ENCODE measurements around the gene BRD4.
A peak's percentile ranks its signal among the peaks of the same experiment; 100 is the strongest.

The BRD4 gene

DNA sequence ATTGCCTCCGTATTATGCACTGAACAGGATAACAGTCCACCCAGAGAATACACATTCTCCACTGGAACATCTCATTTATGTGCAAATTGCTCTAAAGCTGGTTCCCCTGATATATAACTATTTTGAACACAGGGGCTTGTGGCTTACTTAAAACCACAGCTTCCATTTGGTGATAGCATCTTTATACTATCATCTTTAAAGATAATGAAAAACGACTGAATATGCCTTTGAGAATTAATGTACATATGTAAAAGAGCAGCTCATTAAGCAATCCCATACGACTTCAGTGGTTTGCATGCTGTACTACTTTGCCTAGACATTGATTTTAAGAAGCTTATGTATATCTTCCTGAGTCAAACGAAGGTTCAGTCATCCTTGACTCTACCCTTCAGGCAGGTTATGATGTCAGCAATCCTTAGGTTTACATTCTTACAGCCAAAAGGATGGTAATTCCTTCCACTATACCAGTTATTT is 40.8 kb downstream of the BRD4 start:
- Histone ChIP-seq H3K27me3 (ENCODE audit: control insufficient read depth in 1 of 2, insufficient read depth in 2 of 2, low read length in 2 of 2) (no peaks in the 10 kb centered on the region), H3K4me3 (ENCODE audit: low read depth in 1 of 2, low read length in 2 of 2) (no peak overlapping the region), H3K9ac (ENCODE audit: low read depth in 1 of 2, low read length in 2 of 2) (no peak overlapping the region), H3K27ac (ENCODE audit: low read depth, low read length) (no peak overlapping the region), H3K36me3 (ENCODE audit: control insufficient read depth in 1 of 2, insufficient read depth in 2 of 2, low read length in 2 of 2) (peaks cover 0 to 5% of the 10 kb centered on the region in 2 donors), H3K4me1 (ENCODE audit: control insufficient read depth in 1 of 2, insufficient read depth in 2 of 2, low read length in 2 of 2) (peaks cover 67% of the 10 kb centered on the region in 2 donors), H3K9me3 (ENCODE audit: control insufficient read depth in 1 of 2, low read length in 2 of 2) (no peaks in the 10 kb centered on the region)

DNA sequence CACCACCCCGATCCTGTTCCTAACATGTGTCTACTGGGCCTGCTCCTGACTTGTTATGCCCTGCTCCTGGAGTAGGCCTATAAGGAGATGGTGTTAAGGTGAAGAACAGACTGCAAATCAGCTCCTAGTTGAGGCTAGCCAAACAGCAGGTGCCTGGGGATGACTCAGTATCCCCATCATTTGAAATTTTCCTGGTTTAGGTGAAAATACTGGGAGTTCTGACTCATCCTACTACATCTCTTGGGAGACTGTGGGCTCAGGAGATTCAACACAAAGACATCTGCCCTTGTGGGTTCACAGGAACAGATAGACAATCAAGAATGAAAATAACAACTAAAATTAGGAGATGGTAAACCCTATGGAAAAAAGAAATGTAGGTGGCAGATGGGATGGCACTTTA is 41.2 kb downstream of the BRD4 start:
- peaks cover 68 to 72% of the 10 kb centered on the region in 2 donors for H3K4me1 ChIP-seq (ENCODE audit: control insufficient read depth in 1 of 2, insufficient read depth in 2 of 2, low read length in 2 of 2)
- H3K36me3 ChIP-seq (ENCODE audit: control insufficient read depth in 1 of 2, insufficient read depth in 2 of 2, low read length in 2 of 2), result peaks cover 0 to under 1% of the 10 kb centered on the region in 2 donors

GRCh38 chr19:15290166-15290565 is 42.2 kb downstream of the BRD4 start:
- H3K9ac ChIP-seq (ENCODE audit: low read depth in 1 of 2, low read length in 2 of 2), result no peak overlapping the region
- H3K4me3 ChIP-seq (ENCODE audit: low read depth in 1 of 2, low read length in 2 of 2), result no peak overlapping the region
- peaks cover 76 to 77% of the 10 kb centered on the region in 2 donors for H3K4me1 ChIP-seq (ENCODE audit: control insufficient read depth in 1 of 2, insufficient read depth in 2 of 2, low read length in 2 of 2)
- H3K9me3 ChIP-seq (ENCODE audit: control insufficient read depth in 1 of 2, low read length in 2 of 2), result no peaks in the 10 kb centered on the region
- no peaks in the 10 kb centered on the region for H3K27me3 ChIP-seq (ENCODE audit: control insufficient read depth in 1 of 2, insufficient read depth in 2 of 2, low read length in 2 of 2)
- H3K27ac ChIP-seq (ENCODE audit: low read depth, low read length), result no peak overlapping the region
- H3K36me3 ChIP-seq (ENCODE audit: control insufficient read depth in 1 of 2, insufficient read depth in 2 of 2, low read length in 2 of 2), result no peaks in the 10 kb centered on the region

More for the DNA sequence above, 41.2 kb downstream of the BRD4 start:
- Histone ChIP-seq H3K27ac (ENCODE audit: low read depth, low read length) (no peak overlapping the region), H3K9me3 (ENCODE audit: control insufficient read depth in 1 of 2, low read length in 2 of 2) (no peaks in the 10 kb centered on the region), H3K9ac (ENCODE audit: low read depth in 1 of 2, low read length in 2 of 2) (no peak overlapping the region), H3K27me3 (ENCODE audit: control insufficient read depth in 1 of 2, insufficient read depth in 2 of 2, low read length in 2 of 2) (no peaks in the 10 kb centered on the region), H3K4me3 (ENCODE audit: low read depth in 1 of 2, low read length in 2 of 2) (no peak overlapping the region)

DNA sequence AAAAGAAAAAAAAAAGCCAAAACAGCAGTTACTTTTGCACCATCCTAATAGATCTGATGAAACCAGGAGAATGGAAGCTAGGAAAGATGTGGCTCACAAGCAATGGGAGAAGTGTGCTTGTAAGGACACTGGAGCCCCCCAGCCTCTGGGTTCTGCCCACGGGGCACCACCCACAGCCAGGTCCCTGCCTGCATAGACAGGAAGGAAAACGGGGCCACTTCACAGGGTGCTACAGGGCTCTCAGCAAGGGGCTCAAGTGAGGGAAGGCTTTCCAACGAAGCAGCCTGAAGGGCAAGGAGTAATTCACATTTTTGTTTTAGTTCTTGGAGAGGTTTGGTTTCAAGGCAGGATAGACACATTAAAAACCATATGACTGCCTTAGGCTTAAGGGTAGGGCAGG is 42.7 kb downstream of the BRD4 start:
- no peaks in the 10 kb centered on the region for H3K9me3 ChIP-seq (ENCODE audit: control insufficient read depth in 1 of 2, low read length in 2 of 2)
- H3K4me1 ChIP-seq (ENCODE audit: control insufficient read depth in 1 of 2, insufficient read depth in 2 of 2, low read length in 2 of 2), result peaks cover 76 to 77% of the 10 kb centered on the region in 2 donors
- H3K9ac ChIP-seq (ENCODE audit: low read depth in 1 of 2, low read length in 2 of 2), result no peak overlapping the region
- no peaks in the 10 kb centered on the region for H3K27me3 ChIP-seq (ENCODE audit: control insufficient read depth in 1 of 2, insufficient read depth in 2 of 2, low read length in 2 of 2)
- H3K36me3 ChIP-seq (ENCODE audit: control insufficient read depth in 1 of 2, insufficient read depth in 2 of 2, low read length in 2 of 2), result no peaks in the 10 kb centered on the region
- no peak overlapping the region for H3K4me3 ChIP-seq (ENCODE audit: low read depth in 1 of 2, low read length in 2 of 2)
- H3K27ac ChIP-seq (ENCODE audit: low read depth, low read length), result no peak overlapping the region

GRCh38 chr19:15288146-15288963 is 44.0 kb downstream of the BRD4 start:
- H3K36me3 ChIP-seq (ENCODE audit: control insufficient read depth in 1 of 2, insufficient read depth in 2 of 2, low read length in 2 of 2), result no peaks in the 10 kb centered on the region
- H3K4me3 ChIP-seq (ENCODE audit: low read depth in 1 of 2, low read length in 2 of 2), result no peak overlapping the region
- H3K4me1 ChIP-seq (ENCODE audit: control insufficient read depth in 1 of 2, insufficient read depth in 2 of 2, low read length in 2 of 2), result peaks cover 76% of the 10 kb centered on the region in 2 donors
- no peaks in the 10 kb centered on the region for H3K27me3 ChIP-seq (ENCODE audit: control insufficient read depth in 1 of 2, insufficient read depth in 2 of 2, low read length in 2 of 2)
- H3K9ac ChIP-seq (ENCODE audit: low read depth in 1 of 2, low read length in 2 of 2), result no peak overlapping the region
- no peaks in the 10 kb centered on the region for H3K9me3 ChIP-seq (ENCODE audit: control insufficient read depth in 1 of 2, low read length in 2 of 2)
- no peak overlapping the region for H3K27ac ChIP-seq (ENCODE audit: low read depth, low read length)

GRCh38 chr19:15287496-15287895 is 44.8 kb downstream of the BRD4 start:
- no peaks in the 10 kb centered on the region for H3K36me3 ChIP-seq (ENCODE audit: control insufficient read depth in 1 of 2, insufficient read depth in 2 of 2, low read length in 2 of 2)
- H3K9me3 ChIP-seq (ENCODE audit: control insufficient read depth in 1 of 2, low read length in 2 of 2), result no peaks in the 10 kb centered on the region
- H3K4me3 ChIP-seq (ENCODE audit: low read depth in 1 of 2, low read length in 2 of 2), result no peak overlapping the region
- H3K4me1 ChIP-seq (ENCODE audit: control insufficient read depth in 1 of 2, insufficient read depth in 2 of 2, low read length in 2 of 2), result peaks cover 73 to 77% of the 10 kb centered on the region in 2 donors
- no peaks in the 10 kb centered on the region for H3K27me3 ChIP-seq (ENCODE audit: control insufficient read depth in 1 of 2, insufficient read depth in 2 of 2, low read length in 2 of 2)
- no peak overlapping the region for H3K9ac ChIP-seq (ENCODE audit: low read depth in 1 of 2, low read length in 2 of 2)
- no peak overlapping the region for H3K27ac ChIP-seq (ENCODE audit: low read depth, low read length)

DNA sequence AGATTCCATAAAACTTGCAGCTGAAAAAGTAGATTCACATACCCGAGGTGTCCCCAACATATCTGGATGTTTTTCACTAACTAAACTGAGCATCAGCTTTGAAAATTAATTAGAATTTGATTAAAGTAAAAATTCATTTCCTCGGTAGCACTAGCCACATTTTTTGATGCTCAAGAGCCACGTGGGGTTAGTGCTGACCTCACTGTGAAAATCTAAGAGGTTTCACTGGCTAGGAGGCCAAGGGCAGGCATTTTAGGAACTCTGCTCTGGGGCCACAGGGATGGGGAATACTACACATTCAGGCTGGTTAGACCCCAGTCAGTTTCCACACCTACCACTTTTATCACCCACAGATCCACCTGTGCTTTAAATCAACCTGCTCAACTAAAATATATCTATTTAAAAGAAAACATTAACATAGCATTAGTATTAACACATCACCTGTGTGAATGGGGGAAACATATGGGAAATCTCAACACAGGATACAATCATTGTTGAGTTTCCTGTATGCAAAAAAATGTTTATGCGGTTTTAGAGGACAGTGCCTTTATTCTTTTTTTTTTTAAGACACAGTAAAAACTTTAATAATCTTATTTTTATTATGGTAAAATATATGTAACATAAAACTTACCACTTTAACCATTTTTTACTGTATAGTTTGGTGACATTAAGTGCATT is 45.5 kb downstream of the BRD4 start:
- no peak overlapping the region for H3K4me3 ChIP-seq (ENCODE audit: low read depth in 1 of 2, low read length in 2 of 2)
- no peaks in the 10 kb centered on the region for H3K27me3 ChIP-seq (ENCODE audit: control insufficient read depth in 1 of 2, insufficient read depth in 2 of 2, low read length in 2 of 2)
- no peak overlapping the region for H3K27ac ChIP-seq (ENCODE audit: low read depth, low read length)
- H3K9me3 ChIP-seq (ENCODE audit: control insufficient read depth in 1 of 2, low read length in 2 of 2), result no peaks in the 10 kb centered on the region
- H3K36me3 ChIP-seq (ENCODE audit: control insufficient read depth in 1 of 2, insufficient read depth in 2 of 2, low read length in 2 of 2), result no peaks in the 10 kb centered on the region
- peaks cover 78 to 82% of the 10 kb centered on the region in 2 donors for H3K4me1 ChIP-seq (ENCODE audit: control insufficient read depth in 1 of 2, insufficient read depth in 2 of 2, low read length in 2 of 2)
- H3K9ac ChIP-seq (ENCODE audit: low read depth in 1 of 2, low read length in 2 of 2), result no peak overlapping the region

DNA sequence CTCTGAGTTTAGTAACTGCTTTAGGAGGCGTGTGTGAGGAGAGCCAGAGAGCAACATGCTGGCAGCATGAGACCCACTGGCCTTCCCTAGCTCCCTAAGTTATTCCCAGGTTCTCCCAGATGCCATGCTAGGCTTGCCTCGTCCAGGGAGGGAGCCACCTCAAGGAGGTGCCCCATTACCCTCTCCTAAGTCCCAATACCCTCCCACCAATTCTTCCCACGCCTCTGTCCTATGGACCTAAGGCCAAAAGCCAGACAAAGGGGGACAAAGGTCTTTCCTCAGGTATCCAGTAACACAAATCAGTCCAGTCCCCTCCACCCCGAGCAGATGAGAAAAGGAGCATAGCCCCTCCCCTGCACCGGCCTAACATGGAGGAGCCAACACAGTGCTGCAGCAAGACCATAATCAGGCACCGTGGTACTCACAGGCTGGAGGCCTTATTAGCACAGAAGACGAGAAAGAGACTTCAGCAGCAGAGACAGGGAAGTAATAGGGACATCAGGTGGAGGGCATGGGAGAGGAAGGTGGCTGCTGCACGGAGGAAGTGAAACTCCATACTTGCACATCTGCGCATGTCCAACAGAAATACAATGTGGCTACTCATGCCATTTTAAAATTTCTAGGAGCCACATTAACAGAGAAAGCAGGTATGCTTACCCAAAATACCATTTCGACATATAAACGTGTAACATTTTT is 46.3 kb downstream of the BRD4 start:
- H3K9me3 ChIP-seq (ENCODE audit: control insufficient read depth in 1 of 2, low read length in 2 of 2), result no peaks in the 10 kb centered on the region
- peak overlapping the region in 1 of 2 donors; percentile 1 for H3K4me3 ChIP-seq (ENCODE audit: low read depth in 1 of 2, low read length in 2 of 2)
- H3K27me3 ChIP-seq (ENCODE audit: control insufficient read depth in 1 of 2, insufficient read depth in 2 of 2, low read length in 2 of 2), result no peaks in the 10 kb centered on the region
- no peaks in the 10 kb centered on the region for H3K36me3 ChIP-seq (ENCODE audit: control insufficient read depth in 1 of 2, insufficient read depth in 2 of 2, low read length in 2 of 2)
- no peak overlapping the region for H3K27ac ChIP-seq (ENCODE audit: low read depth, low read length)
- H3K9ac ChIP-seq (ENCODE audit: low read depth in 1 of 2, low read length in 2 of 2), result no peak overlapping the region
- H3K4me1 ChIP-seq (ENCODE audit: control insufficient read depth in 1 of 2, insufficient read depth in 2 of 2, low read length in 2 of 2), result peaks cover 79 to 81% of the 10 kb centered on the region in 2 donors

DNA sequence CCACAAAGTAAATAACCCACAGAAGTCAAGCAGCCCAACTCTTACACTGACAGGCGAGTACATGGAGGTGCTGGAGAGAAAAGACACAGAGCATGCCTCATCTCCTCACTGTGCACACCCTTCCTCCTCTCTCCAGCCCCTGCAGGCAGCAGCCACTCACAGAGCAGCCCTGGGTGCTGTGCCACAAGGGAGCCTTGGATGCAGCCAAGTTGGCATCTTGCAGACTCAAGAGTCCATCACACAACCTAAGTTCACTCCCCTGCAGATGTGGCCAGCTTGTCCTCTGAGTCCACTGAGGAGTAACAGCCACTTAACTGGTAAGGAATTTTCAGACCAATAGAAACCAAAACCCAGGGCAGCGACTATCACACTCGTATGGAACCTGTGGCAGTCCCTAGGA is 47.4 kb downstream of the BRD4 start:
- Histone ChIP-seq H3K27me3 (ENCODE audit: control insufficient read depth in 1 of 2, insufficient read depth in 2 of 2, low read length in 2 of 2) (no peaks in the 10 kb centered on the region), H3K4me1 (ENCODE audit: control insufficient read depth in 1 of 2, insufficient read depth in 2 of 2, low read length in 2 of 2) (peaks cover 81 to 84% of the 10 kb centered on the region in 2 donors), H3K4me3 (ENCODE audit: low read depth in 1 of 2, low read length in 2 of 2) (no peak overlapping the region), H3K27ac (ENCODE audit: low read depth, low read length) (no peak overlapping the region), H3K9me3 (ENCODE audit: control insufficient read depth in 1 of 2, low read length in 2 of 2) (no peaks in the 10 kb centered on the region), H3K9ac (ENCODE audit: low read depth in 1 of 2, low read length in 2 of 2) (no peak overlapping the region), H3K36me3 (ENCODE audit: control insufficient read depth in 1 of 2, insufficient read depth in 2 of 2, low read length in 2 of 2) (no peaks in the 10 kb centered on the region)

GRCh38 chr19:15284091-15284490 is 48.2 kb downstream of the BRD4 start:
- no peak overlapping the region for H3K27ac ChIP-seq (ENCODE audit: low read depth, low read length)

More at GRCh38 chr19:15284091-15284490, 48.2 kb downstream of the BRD4 start:
- Histone ChIP-seq H3K27me3 (ENCODE audit: control insufficient read depth in 1 of 2, insufficient read depth in 2 of 2, low read length in 2 of 2) (no peaks in the 10 kb centered on the region), H3K36me3 (ENCODE audit: control insufficient read depth in 1 of 2, insufficient read depth in 2 of 2, low read length in 2 of 2) (no peaks in the 10 kb centered on the region), H3K4me3 (ENCODE audit: low read depth in 1 of 2, low read length in 2 of 2) (no peak overlapping the region), H3K4me1 (ENCODE audit: control insufficient read depth in 1 of 2, insufficient read depth in 2 of 2, low read length in 2 of 2) (peaks cover 84 to 85% of the 10 kb centered on the region in 2 donors), H3K9me3 (ENCODE audit: control insufficient read depth in 1 of 2, low read length in 2 of 2) (no peaks in the 10 kb centered on the region), H3K9ac (ENCODE audit: low read depth in 1 of 2, low read length in 2 of 2) (no peak overlapping the region)

All from duodenal mucosa (tissue), 2 donors.